Tibial artery (tissue), 4 donors: Measurements from ENCODE around the gene TNFRSF6B.

ENCODE experiments used
- DNase-seq, 2 donors: peaks; one replicate each; pipeline ENCODE4 v3.0.0-alpha.2; 2019
- H3K27ac ChIP-seq, 2 donors: fragments of 200-600 bp; sonication (generic) in 1 of 2; 1 replicate in 1 of 2; 2 replicates in 1 of 2; pipeline ENCODE4 v1.5.1; 2018 to 2019; ENCODE audit warnings: mild to moderate bottlenecking in 1 of 2
- H3K27me3 ChIP-seq, 2 donors: fragments of 200-600 bp; sonication (generic) in 1 of 2; one replicate each; pipeline versions ENCODE4 v1.5.1 to v1.6.0; 2016 to 2019
- H3K36me3 ChIP-seq, 3 donors: fragments of 200-600 bp; sonication (generic) in 2 of 3; one replicate each; pipeline ENCODE4 v1.5.1; 2016 to 2019; ENCODE audit warnings: mild to moderate bottlenecking in 2 of 3
- H3K4me1 ChIP-seq, 4 donors: fragments of 200-600 bp; sonication (generic) in 2 of 4; 1 replicate in 3 of 4; 2 replicates in 1 of 4; pipeline ENCODE4 v1.5.1; 2016 to 2019
- H3K4me3 ChIP-seq, 2 donors: fragments of 200-600 bp; sonication (generic) in 1 of 2; 1 replicate in 1 of 2; 2 replicates in 1 of 2; pipeline ENCODE4 v1.5.1; 2018 to 2019; ENCODE audit warnings: mild to moderate bottlenecking in 2 of 2
- H3K9me3 ChIP-seq, 3 donors: fragments of 200-600 bp; sonication (generic) in 1 of 3; one replicate each; pipeline ENCODE4 v1.5.1; 2016 to 2019
- CTCF ChIP-seq, 2 experiments: fragments of 200-600 bp in 1 of 2; fragments of 450-650 bp in 1 of 2; IDR thresholded peaks; one replicate each; pipeline ENCODE4 v1.5.1; 2017 to 2019; ENCODE audit warnings: antibody characterized with exemption in 2 of 2, mild to moderate bottlenecking in 1 of 2, moderate library complexity in 1 of 2
- intact Hi-C: fragments of 100-400 bp; cut with DNase I; formaldehyde crosslinking; loops from one replicate; pipeline ENCODE4 v1.15.0; 2023; ENCODE audit warnings: low total_unique reads

Gene TNFRSF6B

GRCh38 chr20:63698739-63699465 is 2.5 kb downstream of the TNFRSF6B start:
- no peak overlapping the region for H3K4me3 ChIP-seq

GRCh38 chr20:63699466-63700198 is 3.2 kb downstream of the TNFRSF6B start:
- peak in 1 of 2 donors; percentile 67 for DNase-seq
- peak overlapping the region; percentile 47 to 56 for H3K27ac ChIP-seq
- TF ChIP-seq CTCF (IDR thresholded peaks at IDR 0.05) = no peak

More at GRCh38 chr20:63698739-63699465, 2.5 kb downstream of the TNFRSF6B start:
- H3K9me3 ChIP-seq = no peaks in the 10 kb centered on the region
- peaks cover 0 to 52% (median 51%) of the 10 kb centered on the region in 3 donors for H3K36me3 ChIP-seq
- H3K4me1 ChIP-seq = peaks cover 0 to 43% (median 34%) of the 10 kb centered on the region in 4 donors
- DNase-seq = peak; percentile 64 to 83
- H3K27me3 ChIP-seq = no peaks in the 10 kb centered on the region
- H3K27ac ChIP-seq = peak overlapping the region; percentile 47 to 56
- no peak for TF ChIP-seq CTCF (IDR thresholded peaks at IDR 0.05)
- intact Hi-C loops = no loop called here

GRCh38 chr20:63700199-63701050 is 4.0 kb downstream of the TNFRSF6B start:
- Histone ChIP-seq H3K27ac (no peak overlapping the region), H3K4me1 (peaks cover 0 to 41% (median 34%) of the 10 kb centered on the region in 4 donors), H3K27me3 (no peaks in the 10 kb centered on the region), H3K9me3 (no peaks in the 10 kb centered on the region), H3K4me3 (no peak overlapping the region), H3K36me3 (peaks cover 5 to 52% (median 46%) of the 10 kb centered on the region in 3 donors)
- DNase-seq = peak in 1 of 2 donors; percentile 64
- intact Hi-C loops = no loop called here
- no peak for TF ChIP-seq CTCF (IDR thresholded peaks at IDR 0.05)

More at GRCh38 chr20:63699466-63700198, 3.2 kb downstream of the TNFRSF6B start:
- H3K36me3 ChIP-seq = peaks cover 0 to 52% (median 49%) of the 10 kb centered on the region in 3 donors
- H3K9me3 ChIP-seq = no peaks in the 10 kb centered on the region
- H3K4me3 ChIP-seq = no peak overlapping the region
- H3K4me1 ChIP-seq = peaks cover 0 to 43% (median 34%) of the 10 kb centered on the region in 4 donors
- intact Hi-C loops = no loop called here
- H3K27me3 ChIP-seq = no peaks in the 10 kb centered on the region

GRCh38 chr20:63701051-63701328 is 4.5 kb downstream of the TNFRSF6B start:
- Histone ChIP-seq H3K4me1 (peaks cover 0 to 43% (median 35%) of the 10 kb centered on the region in 4 donors), H3K9me3 (no peaks in the 10 kb centered on the region), H3K4me3 (no peak overlapping the region), H3K36me3 (peaks cover 11 to 56% (median 46%) of the 10 kb centered on the region in 3 donors), H3K27me3 (no peaks in the 10 kb centered on the region), H3K27ac (no peak overlapping the region)
- intact Hi-C loops = no loop called here
- no peak for DNase-seq
- TF ChIP-seq CTCF (IDR thresholded peaks at IDR 0.05) = no peak

- no peak overlapping the region for H3K4me3 ChIP-seq
- DNase-seq = peak in 1 of 2 donors; percentile 62
- intact Hi-C loops = no loop called here
- no peak overlapping the region for H3K27ac ChIP-seq
- H3K4me1 ChIP-seq = peaks cover 0 to 43% (median 37%) of the 10 kb centered on the region in 4 donors
- H3K27me3 ChIP-seq = no peaks in the 10 kb centered on the region
- H3K9me3 ChIP-seq = no peaks in the 10 kb centered on the region
- H3K36me3 ChIP-seq = peaks cover 11 to 60% (median 50%) of the 10 kb centered on the region in 3 donors
- no peak for TF ChIP-seq CTCF (IDR thresholded peaks at IDR 0.05)
Measured at GRCh38 chr20:63701329-63702035, 5.0 kb downstream of the TNFRSF6B start.
